Frontal cortex (tissue), 4 donors: ENCODE measurements around the gene PLEKHO1. TPM values are rescaled to one million over a fixed set of nuclear protein-coding genes. Genes with fewer than 3 reads are reported as not detected.
"Not testable (repeated sequence)": the region's sequence is repeated elsewhere in the genome, so short reads cannot be mapped to it uniquely, and the experiment has no call there.

Experiments used
- DNase-seq, 2 donors: peaks; one replicate each; pipeline ENCODE4 v3.0.0; 2012; ENCODE audit warnings: low spot score in 2 of 2
- FAIRE-seq: peaks from 2 replicates; lab custom pipeline; 2012; peaks lifted over from hg19 to GRCh38; lab: Jason Lieb, UNC
- total RNA-seq: library from RNA; depleted of rRNA; stranded (reverse); fragments of >200 nt; gene quantifications from one replicate; pipeline ENCODE4 v1.2.3, GENCODE V29; 2014
- donor health status: control.
- donor health status: control.
- donor health status: control.

Gene PLEKHO1
- total RNA-seq, 1 donor from 2014 or later: 76.6 TPM

DNA sequence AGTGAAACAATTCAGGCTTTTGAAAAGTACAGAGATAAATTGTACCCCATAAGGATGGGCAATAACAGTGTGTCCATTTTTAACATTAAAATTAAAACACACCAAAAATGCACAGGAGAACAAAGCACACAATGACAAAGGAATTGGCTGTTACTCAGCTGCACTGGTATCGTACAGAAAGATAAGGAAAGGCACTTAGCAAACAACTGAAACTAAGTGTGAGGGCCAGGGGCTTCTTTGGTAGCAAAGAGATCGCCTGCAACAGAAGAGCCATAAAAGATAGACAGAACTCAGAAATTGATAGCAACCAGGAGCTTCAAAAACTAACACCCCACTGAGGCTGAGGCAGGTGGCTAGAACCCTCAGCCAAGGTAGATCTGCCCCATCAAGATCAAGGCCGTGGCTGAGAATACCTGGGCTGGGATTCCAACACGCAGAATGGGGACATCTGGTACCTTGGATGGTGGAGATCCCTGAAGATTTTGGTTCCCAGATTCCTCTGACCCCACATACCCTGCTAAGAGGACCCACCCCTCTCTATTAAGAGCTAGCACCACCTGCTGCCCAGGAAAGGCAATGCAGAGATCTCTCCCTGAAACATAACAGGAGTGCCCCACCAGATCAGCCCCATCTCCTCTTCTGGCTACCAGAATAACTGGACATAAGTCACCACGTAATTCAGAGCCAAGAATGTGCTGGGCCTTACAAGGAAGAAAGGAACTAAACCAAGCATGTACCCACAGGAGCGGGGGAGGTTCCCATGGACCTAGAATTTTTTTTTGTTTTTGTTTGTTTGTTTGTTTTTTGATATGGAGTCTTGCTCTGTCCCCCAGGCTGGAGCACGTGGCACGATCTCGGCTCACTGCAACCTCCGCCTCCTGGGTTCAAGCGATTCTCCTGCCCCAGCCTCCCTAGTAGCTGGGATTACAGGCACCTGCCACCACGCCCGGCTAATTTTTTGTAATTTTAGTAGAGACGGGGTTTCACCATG lies 16.2 kb downstream of the PLEKHO1 start:
- FAIRE-seq (no peak), DNase-seq (no peak)

DNA sequence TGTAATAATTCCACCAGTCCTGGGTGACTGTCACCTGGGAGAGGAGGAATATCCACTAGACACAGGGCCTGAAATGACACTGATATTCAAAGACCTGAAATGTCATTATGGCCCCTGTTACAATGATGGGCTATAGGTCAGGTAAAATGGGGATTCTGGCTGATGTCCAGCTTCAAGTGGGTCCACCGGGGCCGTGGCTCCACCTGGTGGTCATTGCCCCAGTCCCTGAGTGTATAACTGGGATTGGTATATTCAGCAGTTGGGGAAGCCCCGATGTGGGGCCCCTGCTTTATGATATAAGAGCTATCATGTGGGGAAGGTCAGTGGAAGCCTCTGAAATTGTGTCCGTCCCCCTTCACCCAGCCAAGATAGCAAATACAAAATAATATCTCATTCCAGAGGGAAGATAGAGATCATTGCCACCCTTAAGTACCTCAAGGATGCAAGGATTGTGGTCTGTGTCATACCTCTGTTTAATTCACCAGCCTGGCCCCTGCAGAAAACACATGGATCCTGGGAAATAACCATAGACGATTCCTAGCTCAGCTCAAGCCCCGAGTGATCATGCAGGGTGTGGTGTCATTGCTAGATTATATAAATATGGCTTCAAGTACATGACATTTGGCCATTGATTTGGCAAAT lies 19.4 kb downstream of the PLEKHO1 start:
- FAIRE-seq (no peak), DNase-seq (peak in 1 of 2 donors; percentile 58)

DNA sequence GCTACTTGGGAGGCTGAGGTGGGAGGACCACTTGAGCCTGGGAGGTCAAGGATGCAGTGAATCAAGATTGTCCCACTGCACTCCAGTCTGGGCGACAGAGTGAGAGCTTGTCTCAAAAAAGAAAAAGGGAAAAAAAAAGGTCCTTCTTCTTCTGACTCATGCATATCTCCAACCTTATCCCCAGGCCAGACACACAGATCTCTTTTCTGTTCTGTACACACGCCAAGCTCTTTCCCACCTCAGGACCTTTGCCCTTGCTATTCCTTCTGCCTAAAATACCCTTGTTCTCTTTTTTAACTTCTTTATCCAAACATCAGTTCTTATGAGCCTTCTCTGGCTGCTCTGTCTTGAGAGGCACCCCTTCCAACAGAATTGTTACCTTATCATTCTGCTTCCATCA lies 22.1 kb downstream of the PLEKHO1 start:
- no peak for FAIRE-seq
- no peak for DNase-seq

DNA sequence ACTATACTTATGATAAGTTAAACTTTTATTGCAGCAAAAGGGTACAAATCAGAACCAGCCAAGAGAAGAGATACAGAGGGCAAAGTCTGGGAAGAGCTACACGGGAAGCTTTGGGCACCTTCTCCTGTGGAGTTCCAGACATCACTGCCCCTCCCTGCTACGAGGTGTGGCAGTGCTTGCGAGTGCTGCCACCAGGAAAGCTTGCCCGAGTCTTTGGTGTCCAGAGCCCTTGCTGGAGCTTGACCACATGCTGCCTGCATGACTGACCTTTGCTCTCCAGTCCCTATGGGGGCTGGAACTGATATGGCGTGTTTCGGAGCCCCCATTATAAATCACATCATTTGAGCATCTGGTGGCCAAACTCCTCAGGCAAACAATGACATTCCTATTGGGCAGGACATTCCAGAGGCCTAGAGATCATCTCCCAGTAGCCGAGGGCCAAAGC lies 23.4 kb downstream of the PLEKHO1 start:
- FAIRE-seq (no peak), DNase-seq (no peak)

- DNase-seq: no peak
- no peak for FAIRE-seq
Observed at GRCh38 chr1:150176593-150176992, 26.9 kb downstream of the PLEKHO1 start.

- DNase-seq: no peak
- no peak for FAIRE-seq
Observed at GRCh38 chr1:150178548-150178947, 28.8 kb downstream of the PLEKHO1 start.

GRCh38 chr1:150179867-150180266 lies 30.2 kb downstream of the PLEKHO1 start:
- FAIRE-seq (no peak), DNase-seq (no peak)

GRCh38 chr1:150180474-150180873 lies 30.8 kb downstream of the PLEKHO1 start:
- DNase-seq (no peak), FAIRE-seq (no peak)

- FAIRE-seq (no peak), DNase-seq (peak in 1 of 2 donors; percentile 45)
Observed at GRCh38 chr1:150182247-150182646, 32.5 kb downstream of the PLEKHO1 start.

GRCh38 chr1:150183061-150183460 lies 33.3 kb downstream of the PLEKHO1 start:
- DNase-seq: no peak
- no peak for FAIRE-seq

- FAIRE-seq (no peak), DNase-seq (no peak)
Observed at GRCh38 chr1:150185481-150185880, 35.8 kb downstream of the PLEKHO1 start.

DNA sequence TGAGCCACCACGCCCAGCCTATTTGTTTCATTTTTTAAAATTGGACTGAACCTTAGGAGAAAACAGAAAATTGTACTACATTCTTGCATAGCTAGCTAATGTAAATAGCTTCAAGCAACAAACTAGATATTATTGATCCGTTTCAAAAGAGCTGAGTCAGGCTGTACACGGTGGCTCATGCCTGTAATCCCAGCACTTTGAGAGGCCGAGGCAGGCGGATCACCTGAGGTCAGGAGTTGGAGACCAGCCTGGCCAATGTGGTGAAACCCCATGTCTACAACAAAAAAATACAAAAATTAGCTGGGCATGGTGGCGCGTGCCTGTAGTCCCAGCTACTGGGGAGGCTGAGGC lies 36.7 kb downstream of the PLEKHO1 start:
- not testable (repeated sequence) for FAIRE-seq, DNase-seq

DNA sequence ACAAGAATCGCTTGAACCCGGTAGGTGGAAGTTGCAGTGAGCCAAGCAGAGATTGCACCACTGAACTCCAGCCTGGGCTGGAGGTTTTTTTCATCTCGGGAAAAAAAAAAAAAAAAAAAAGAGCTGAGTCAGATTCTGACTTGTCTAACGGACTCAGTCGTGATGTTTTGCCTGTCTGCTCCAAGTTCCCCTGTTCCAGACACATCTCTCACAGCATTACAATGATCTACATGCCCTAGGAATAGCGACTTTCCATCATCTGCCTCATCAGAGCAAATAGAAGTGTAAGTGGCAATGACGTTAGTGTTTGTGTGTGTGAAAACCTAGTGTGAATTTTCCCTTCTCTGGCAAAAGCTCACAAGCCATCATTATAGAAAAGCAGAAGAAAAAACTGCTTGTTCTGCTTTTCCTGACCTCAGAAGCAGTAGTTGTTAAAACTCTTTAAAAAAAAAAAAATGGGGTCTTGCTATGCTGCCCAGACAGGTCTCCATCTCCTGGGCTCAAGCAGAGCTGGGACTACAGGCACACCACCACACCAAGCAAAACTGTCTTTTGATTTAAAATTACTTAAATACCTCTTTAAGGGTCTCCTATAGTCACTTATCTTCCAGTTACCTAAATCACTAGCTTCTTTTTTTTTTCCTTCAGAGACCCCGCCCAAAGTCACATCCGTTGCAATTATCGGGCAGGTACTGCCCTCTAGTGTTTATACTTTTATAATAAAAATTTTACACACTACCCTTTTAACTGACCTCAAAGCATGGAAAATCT lies 37.3 kb downstream of the PLEKHO1 start:
- DNase-seq (no peak), FAIRE-seq (no peak)

DNA sequence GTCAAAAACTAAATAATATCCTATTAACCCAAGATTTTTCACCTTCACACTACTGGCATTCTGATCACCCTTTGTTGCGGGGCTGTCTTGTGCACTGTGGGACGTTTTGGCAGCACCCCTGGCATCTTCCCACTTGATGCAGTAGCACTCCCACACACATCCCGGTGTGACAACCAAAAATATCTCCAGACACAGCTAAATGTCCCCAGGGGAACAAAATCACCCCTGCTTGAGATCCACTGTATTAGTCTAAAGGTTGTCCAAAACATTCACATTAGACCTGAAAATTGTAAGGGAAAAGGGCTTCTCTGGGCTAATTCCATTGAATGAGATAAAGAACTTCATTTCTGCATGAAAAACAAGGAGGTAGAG lies 37.8 kb downstream of the PLEKHO1 start:
- FAIRE-seq: no peak

GRCh38 chr1:150192012-150192411 lies 42.3 kb downstream of the PLEKHO1 start:
- FAIRE-seq: no peak
- DNase-seq: no peak

More for the DNA sequence above, 37.8 kb downstream of the PLEKHO1 start:
- no peak for DNase-seq

DNA sequence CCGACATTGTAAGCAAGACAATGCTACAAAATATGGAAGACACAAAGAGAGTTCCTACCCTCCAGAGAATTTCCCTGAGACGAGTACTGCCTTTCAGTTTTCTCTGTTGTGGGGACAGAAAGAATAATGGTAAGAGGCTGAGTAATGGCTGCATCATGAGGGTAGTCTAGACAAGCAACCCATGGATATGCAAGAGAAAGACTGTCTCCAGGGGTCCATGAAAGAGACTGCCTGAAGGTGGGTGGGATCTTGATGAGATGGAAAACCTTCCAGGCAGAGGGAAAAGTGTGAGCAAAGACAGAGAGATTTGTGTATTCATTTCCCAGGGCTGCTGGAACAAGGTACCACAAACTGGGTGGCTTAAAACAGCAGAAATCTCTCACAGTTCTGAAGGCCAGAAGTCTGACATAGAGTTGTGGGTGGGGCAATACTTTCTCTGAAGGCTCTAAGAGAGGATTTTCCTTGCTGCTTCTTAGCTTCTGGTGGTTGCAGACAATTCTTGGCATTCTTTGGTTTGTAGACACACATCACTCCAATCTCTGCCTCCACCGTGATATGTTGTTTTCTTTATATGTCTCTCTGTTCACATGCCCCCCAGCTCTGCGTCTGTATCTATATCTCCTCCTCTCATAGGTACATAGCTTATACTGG lies 44.8 kb downstream of the PLEKHO1 start:
- DNase-seq (no peak), FAIRE-seq (no peak)

DNA sequence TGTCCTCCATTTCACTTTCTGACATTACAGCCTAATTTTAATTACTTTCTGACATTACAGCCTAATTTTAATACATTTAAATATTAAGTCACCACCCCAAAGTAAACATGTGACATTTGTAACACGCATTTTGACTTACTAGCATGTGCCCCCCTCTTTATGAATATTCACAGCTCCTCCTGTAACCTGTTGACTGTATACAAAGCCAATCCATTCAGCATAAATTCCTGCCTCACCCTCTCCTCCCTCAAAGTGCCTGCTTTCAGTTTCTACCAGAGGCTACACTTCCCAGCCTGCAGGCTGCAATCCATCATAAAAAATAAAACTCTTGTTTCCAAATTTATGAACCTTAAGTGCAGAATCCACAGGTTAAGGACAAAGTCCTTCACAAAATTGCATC lies 46.7 kb downstream of the PLEKHO1 start:
- FAIRE-seq: no peak
- DNase-seq: no peak

GRCh38 chr1:150207281-150207971 lies 57.7 kb downstream of the PLEKHO1 start:
- DNase-seq: no peak
- no peak for FAIRE-seq

DNA sequence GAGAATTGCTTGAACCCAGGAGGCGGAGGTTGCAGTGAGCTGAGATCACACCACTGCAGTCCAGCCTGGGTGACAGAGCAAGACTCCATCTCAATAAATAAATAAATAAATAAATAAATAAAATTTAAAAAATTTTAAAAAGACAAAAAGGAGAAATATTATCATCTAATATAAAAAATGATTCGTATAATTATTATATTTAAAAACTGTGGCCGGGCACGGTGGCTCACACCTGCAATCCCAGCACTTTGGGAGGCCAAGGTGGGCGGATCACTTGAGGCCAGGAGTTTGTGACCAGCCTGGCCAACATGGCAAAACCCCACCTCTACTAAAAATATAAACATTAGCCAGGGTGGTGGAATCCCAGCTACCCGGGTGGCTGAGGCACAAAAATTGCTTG lies 58.7 kb downstream of the PLEKHO1 start:
- FAIRE-seq, DNase-seq: not testable (repeated sequence)
